ENCODE measurements around the gene CAPSL.

GRCh38 chr5:35859101-35859661 is 79.2 kb downstream of the CAPSL start:
- TF ChIP-seq SUZ12 (IDR thresholded peaks at IDR 0.05; ENCODE audit: extremely low read depth, insufficient read depth, insufficient read length) (no peak), YY1 (IDR thresholded peaks at IDR 0.05; ENCODE audit: insufficient read depth, insufficient read length) (no peak), ZNF274 (IDR thresholded peaks at IDR 0.05; ENCODE audit: low read depth, low read length) (no peak)

Measured in NT2/D1 (cell line).